CD4-positive, alpha-beta T cell (primary cell): Measurements from ENCODE around the gene NOS1. TPM values are rescaled to one million over a fixed set of nuclear protein-coding genes. Genes with fewer than 3 reads are reported as not detected.

Experiments
- ATAC-seq: fragments of 200-7000 bp; cut with Tn5 transposase; one replicate; pipeline ENCODE4 v1.10.0; 2022; ENCODE audit warnings: mild to moderate bottlenecking; ENCODE audit not compliant: poor library complexity
- CTCF ChIA-PET: fragments of 350-600 bp; sonication (Branson Sonifier 250); formaldehyde crosslinking; loops from one replicate; lab custom pipeline; 2021; ENCODE audit warnings: antibody characterized with exemption, inconsistent platforms; lab: Charles Lee
- POLR2A ChIA-PET: fragments of 350-600 bp; sonication (Branson Sonifier 250); formaldehyde crosslinking; loops from one replicate; lab custom pipeline; 2021; ENCODE audit warnings: antibody characterized with exemption, inconsistent platforms; lab: Charles Lee
- DNase-seq, 14 experiments: peaks; one replicate each; pipeline ENCODE4 v3.0.0-alpha.2; 2013 to 2020; ENCODE audit warnings: mixed read lengths in 2 of 14
- H3K27ac ChIP-seq, 2 donors: one replicate each; pipeline versions ENCODE4 v1.5.1 to v1.7.0; 2013; ENCODE audit warnings: low read length in 2 of 2, low read depth in 1 of 2, mild to moderate bottlenecking in 1 of 2
- H3K27me3 ChIP-seq, 2 experiments: 1 replicate in 1 of 2; 2 replicates in 1 of 2; pipeline versions ENCODE4 v1.6.1 to v1.7.0; 2013; ENCODE audit warnings: low read length in 2 of 2, control low read depth in 1 of 2, mild to moderate bottlenecking in 1 of 2, moderate library complexity in 1 of 2; ENCODE audit not compliant: insufficient read depth in 2 of 2, control insufficient read depth in 1 of 2
- H3K36me3 ChIP-seq: one replicate; pipeline ENCODE4 v1.6.1; 2013; ENCODE audit warnings: low read length, control low read depth; ENCODE audit not compliant: insufficient read depth
- H3K4me1 ChIP-seq: one replicate; pipeline ENCODE4 v1.6.1; 2013; ENCODE audit warnings: low read length, control low read depth; ENCODE audit not compliant: insufficient read depth
- H3K4me3 ChIP-seq: one replicate; pipeline ENCODE4 v1.5.1; 2013; ENCODE audit warnings: mild to moderate bottlenecking, low read length, moderate library complexity
- H3K9me3 ChIP-seq, 2 experiments: 1 replicate in 1 of 2; 2 replicates in 1 of 2; pipeline versions ENCODE4 v1.6.1 to v1.7.0; 2013; ENCODE audit warnings: low read length in 2 of 2, mild to moderate bottlenecking in 2 of 2, control low read depth in 1 of 2, moderate library complexity in 1 of 2; ENCODE audit not compliant: control insufficient read depth in 1 of 2, insufficient read depth in 1 of 2
- H3K27ac Mint-ChIP-seq: one replicate; pipeline ENCODE4 v1.8.0; 2020; ENCODE audit warnings: mixed read lengths
- H3K27me3 Mint-ChIP-seq: one replicate; pipeline ENCODE4 v1.8.0; 2021; ENCODE audit warnings: mixed read lengths
- H3K36me3 Mint-ChIP-seq: one replicate; pipeline ENCODE4 v1.8.0; 2021; ENCODE audit warnings: low read depth, mixed read lengths
- H3K4me1 Mint-ChIP-seq: one replicate; pipeline ENCODE4 v1.8.0; 2021; ENCODE audit warnings: low read depth, mixed read lengths
- H3K4me3 Mint-ChIP-seq: one replicate; pipeline ENCODE4 v1.8.0; 2020; ENCODE audit warnings: mild to moderate bottlenecking, mixed read lengths
- H3K9me3 Mint-ChIP-seq: one replicate; pipeline ENCODE4 v1.8.0; 2020; ENCODE audit warnings: mixed read lengths
- intact Hi-C, 2 experiments: fragments of 100-400 bp; cut with DNase I in 1 of 2; cut with micrococcal nuclease in 1 of 2; formaldehyde crosslinking; loops; one replicate each; pipeline versions ENCODE4 v1.15.1 to v1.9.0; 2023 to 2025; cut with DNase I, micrococcal nuclease
- total RNA-seq, 174 experiments: library from RNA in 2 of 174; stranded (reverse) in 2 of 174; gene quantifications; one replicate each; pipeline ENCODE4 v1.2.3 and lab custom pipeline; 2021 to 2026
- TF ChIP-seq, protein P1 (sequence below): fragments of 200-600 bp; IDR thresholded peaks from one replicate; pipeline ENCODE4 v1.8.0; 2022; ENCODE audit warnings: antibody characterized with exemption, mild to moderate bottlenecking

NOS1 gene
- total RNA-seq, 2 experiments from 2014 or later: not detected

GRCh38 chr12:117228239-117228638, 133.2 kb downstream of the NOS1 start:
- Histone ChIP-seq H3K4me3 (no peak overlapping the region), H3K9me3 (no peaks in the 10 kb centered on the region), H3K27ac (no peak overlapping the region), H3K4me1 (no peaks in the 10 kb centered on the region), H3K27me3 (peaks cover 2 to 12% of the 10 kb centered on the region in 2 experiments), H3K36me3 (no peaks in the 10 kb centered on the region)
- Mint-ChIP-seq H3K4me1 (no peaks in the 10 kb centered on the region), H3K27me3 (peaks cover 27% of the 10 kb centered on the region), H3K36me3 (no peaks in the 10 kb centered on the region), H3K9me3 (no peaks in the 10 kb centered on the region), H3K27ac (no peak overlapping the region), H3K4me3 (no peak overlapping the region)
- TF ChIP-seq, protein P1, sequence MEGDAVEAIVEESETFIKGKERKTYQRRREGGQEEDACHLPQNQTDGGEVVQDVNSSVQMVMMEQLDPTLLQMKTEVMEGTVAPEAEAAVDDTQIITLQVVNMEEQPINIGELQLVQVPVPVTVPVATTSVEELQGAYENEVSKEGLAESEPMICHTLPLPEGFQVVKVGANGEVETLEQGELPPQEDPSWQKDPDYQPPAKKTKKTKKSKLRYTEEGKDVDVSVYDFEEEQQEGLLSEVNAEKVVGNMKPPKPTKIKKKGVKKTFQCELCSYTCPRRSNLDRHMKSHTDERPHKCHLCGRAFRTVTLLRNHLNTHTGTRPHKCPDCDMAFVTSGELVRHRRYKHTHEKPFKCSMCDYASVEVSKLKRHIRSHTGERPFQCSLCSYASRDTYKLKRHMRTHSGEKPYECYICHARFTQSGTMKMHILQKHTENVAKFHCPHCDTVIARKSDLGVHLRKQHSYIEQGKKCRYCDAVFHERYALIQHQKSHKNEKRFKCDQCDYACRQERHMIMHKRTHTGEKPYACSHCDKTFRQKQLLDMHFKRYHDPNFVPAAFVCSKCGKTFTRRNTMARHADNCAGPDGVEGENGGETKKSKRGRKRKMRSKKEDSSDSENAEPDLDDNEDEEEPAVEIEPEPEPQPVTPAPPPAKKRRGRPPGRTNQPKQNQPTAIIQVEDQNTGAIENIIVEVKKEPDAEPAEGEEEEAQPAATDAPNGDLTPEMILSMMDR: no peak
- DNase-seq (no peak), ATAC-seq (no peak)
- intact Hi-C loops: no loop called here
- CTCF ChIA-PET: no interaction called here
- POLR2A ChIA-PET: no interaction called here

DNA sequence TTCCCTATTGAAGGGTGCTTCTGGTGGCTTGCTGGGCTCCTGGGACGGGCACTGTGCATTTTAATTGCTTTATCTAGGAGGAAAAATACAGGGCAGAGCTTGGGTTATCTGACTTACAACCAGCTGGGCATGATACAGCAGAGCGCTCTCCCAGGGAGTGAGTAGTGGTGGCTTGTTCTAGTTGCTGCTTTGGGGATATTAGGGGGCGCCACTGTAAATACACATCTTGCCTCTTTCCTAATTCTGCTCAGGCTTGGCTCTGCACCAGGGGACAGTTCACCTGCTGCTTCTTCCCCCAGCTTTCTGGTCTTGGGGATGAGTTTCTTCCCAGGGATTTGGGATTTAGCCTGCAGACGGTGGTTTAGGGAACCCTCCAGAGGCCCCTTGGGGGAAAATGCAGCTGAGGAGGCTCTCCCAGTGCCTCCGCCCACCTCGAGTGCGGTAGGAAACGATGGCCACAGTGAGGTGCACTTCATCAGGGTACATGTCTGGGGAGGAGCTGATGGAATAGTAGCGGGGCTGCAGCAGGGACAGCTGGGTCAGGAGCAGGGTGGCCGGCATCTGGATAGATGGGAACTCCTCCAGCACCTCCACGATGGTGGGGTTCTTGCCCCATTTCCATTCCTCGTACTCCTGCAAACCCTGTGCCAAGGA, 134.3 kb downstream of the NOS1 start:
- CTCF ChIA-PET: no interaction called here
- intact Hi-C loops: no loop called here
- Mint-ChIP-seq H3K4me3 (no peak overlapping the region), H3K4me1 (no peaks in the 10 kb centered on the region), H3K9me3 (no peaks in the 10 kb centered on the region), H3K36me3 (no peaks in the 10 kb centered on the region), H3K27me3 (peaks cover 22% of the 10 kb centered on the region), H3K27ac (no peak overlapping the region)
- no peaks in the 10 kb centered on the region for H3K9me3 ChIP-seq
- DNase-seq (no peak), ATAC-seq (no peak)
- no peak overlapping the region for H3K4me3 ChIP-seq
- POLR2A ChIA-PET: no interaction called here
- no peak overlapping the region for H3K27ac ChIP-seq
- H3K4me1 ChIP-seq: no peaks in the 10 kb centered on the region
- H3K36me3 ChIP-seq: no peaks in the 10 kb centered on the region
- H3K27me3 ChIP-seq: peaks cover 2 to 8% of the 10 kb centered on the region in 2 experiments
- TF ChIP-seq, protein P1: no peak

- intact Hi-C loops: no loop called here
- H3K36me3 Mint-ChIP-seq: no peaks in the 10 kb centered on the region
Measured at GRCh38 chr12:117226505-117226904, 134.9 kb downstream of the NOS1 start.

More at GRCh38 chr12:117226505-117226904, 134.9 kb downstream of the NOS1 start:
- Histone ChIP-seq H3K27ac (no peak overlapping the region), H3K4me3 (no peak overlapping the region), H3K4me1 (no peaks in the 10 kb centered on the region), H3K36me3 (no peaks in the 10 kb centered on the region), H3K27me3 (peaks cover 2% of the 10 kb centered on the region in 2 experiments), H3K9me3 (no peaks in the 10 kb centered on the region)
- Mint-ChIP-seq H3K9me3 (no peaks in the 10 kb centered on the region), H3K27me3 (peaks cover 16% of the 10 kb centered on the region), H3K4me1 (no peaks in the 10 kb centered on the region), H3K4me3 (no peak overlapping the region), H3K27ac (no peak overlapping the region)
- CTCF ChIA-PET: no interaction called here
- POLR2A ChIA-PET: no interaction called here
- DNase-seq: no peak
- ATAC-seq: no peak
- TF ChIP-seq, protein P1: no peak
